Measurements from ENCODE around the gene ITGB6. TPM values are rescaled to one million over a fixed set of nuclear protein-coding genes. Genes with fewer than 3 reads are reported as not detected.

ITGB6 gene
- total RNA-seq, 1 donor from 2014 or later = 0.18 TPM

- no peak for ATAC-seq
- DNase-seq (ENCODE audit: low spot score) = no peak
Measured at GRCh38 chr2:160222546-160223283, 22.6 kb upstream of the ITGB6 start.

- peak; percentile 78 for ATAC-seq
- peak; percentile 43 for DNase-seq (ENCODE audit: low spot score)
Measured at GRCh38 chr2:160221391-160222276, 21.6 kb upstream of the ITGB6 start.

- no peak for ATAC-seq
- DNase-seq (ENCODE audit: low spot score) = no peak
Measured at GRCh38 chr2:160220545-160221009, 20.5 kb upstream of the ITGB6 start.

GRCh38 chr2:160220026-160220425, 20.0 kb upstream of the ITGB6 start:
- DNase-seq (ENCODE audit: low spot score) = no peak
- no peak for ATAC-seq

GRCh38 chr2:160214461-160215445, 14.7 kb upstream of the ITGB6 start:
- DNase-seq (ENCODE audit: low spot score) (no peak), ATAC-seq (no peak)

GRCh38 chr2:160213511-160213910, 13.4 kb upstream of the ITGB6 start:
- DNase-seq (ENCODE audit: low spot score) (no peak), ATAC-seq (no peak)

- DNase-seq (ENCODE audit: low spot score) (peak; percentile 65), ATAC-seq (peak; percentile 97)
Measured at GRCh38 chr2:160210599-160211138, 10.6 kb upstream of the ITGB6 start.

DNA sequence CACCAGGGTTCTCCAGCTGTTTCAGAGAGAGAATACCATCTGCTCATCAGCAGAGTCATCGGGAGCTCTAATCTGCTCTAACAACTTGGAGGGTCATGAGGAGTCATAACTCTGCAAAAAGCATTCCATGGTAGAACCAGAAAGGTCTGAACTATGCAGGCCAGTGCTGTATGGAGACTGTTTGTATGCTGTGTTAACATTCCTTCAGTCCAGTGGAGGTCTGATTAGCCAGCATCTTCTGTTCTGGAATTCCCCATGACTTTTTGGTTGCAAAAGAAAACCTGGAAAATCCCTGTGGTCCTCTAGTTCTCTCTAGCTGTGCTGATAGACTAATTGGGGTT, 9.4 kb upstream of the ITGB6 start:
- ATAC-seq = no peak

DNA sequence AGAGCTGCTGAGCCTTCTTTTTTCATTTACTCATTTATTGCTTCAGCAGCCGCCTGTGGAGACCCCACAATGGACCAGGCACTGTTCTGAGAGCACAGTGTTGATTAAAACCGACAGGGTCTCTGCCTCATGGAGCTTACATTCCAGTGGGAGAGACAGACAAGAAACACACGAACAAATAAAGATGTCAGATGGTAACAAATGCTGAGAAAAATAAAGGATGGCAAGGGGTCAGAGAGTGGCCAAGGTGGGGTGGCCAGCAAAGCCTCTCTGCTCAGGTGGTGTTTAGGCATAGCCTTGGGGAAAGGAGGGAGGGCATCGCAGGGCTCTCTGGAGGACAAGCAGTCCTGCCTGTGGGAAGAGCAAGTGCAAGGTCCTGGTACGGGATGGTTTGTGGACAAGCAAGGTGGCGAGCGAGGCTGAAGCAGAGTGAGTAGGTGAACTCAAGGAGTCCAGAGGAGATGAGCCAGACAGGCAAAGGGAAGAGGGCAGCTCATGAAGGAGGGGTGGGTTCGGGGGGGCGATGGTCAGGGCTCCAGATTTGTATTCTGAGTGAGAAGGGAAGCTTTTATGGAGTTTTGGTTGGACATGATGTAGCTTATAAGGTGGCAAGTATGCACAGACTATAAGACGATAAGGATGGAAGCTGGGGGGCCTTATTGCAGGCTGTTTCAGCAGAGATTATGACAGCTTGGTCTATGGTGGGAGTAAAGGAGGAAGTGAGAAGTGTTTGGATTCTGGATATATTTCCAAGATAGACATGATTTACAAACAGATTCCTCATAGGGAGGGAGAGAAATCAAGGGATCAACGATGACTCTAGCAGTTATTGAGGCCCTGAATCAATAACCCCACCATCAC, 8.8 kb upstream of the ITGB6 start:
- ATAC-seq (no peak), DNase-seq (ENCODE audit: low spot score) (no peak)

More for the DNA sequence above, 9.4 kb upstream of the ITGB6 start:
- no peak for DNase-seq (ENCODE audit: low spot score)

DNA sequence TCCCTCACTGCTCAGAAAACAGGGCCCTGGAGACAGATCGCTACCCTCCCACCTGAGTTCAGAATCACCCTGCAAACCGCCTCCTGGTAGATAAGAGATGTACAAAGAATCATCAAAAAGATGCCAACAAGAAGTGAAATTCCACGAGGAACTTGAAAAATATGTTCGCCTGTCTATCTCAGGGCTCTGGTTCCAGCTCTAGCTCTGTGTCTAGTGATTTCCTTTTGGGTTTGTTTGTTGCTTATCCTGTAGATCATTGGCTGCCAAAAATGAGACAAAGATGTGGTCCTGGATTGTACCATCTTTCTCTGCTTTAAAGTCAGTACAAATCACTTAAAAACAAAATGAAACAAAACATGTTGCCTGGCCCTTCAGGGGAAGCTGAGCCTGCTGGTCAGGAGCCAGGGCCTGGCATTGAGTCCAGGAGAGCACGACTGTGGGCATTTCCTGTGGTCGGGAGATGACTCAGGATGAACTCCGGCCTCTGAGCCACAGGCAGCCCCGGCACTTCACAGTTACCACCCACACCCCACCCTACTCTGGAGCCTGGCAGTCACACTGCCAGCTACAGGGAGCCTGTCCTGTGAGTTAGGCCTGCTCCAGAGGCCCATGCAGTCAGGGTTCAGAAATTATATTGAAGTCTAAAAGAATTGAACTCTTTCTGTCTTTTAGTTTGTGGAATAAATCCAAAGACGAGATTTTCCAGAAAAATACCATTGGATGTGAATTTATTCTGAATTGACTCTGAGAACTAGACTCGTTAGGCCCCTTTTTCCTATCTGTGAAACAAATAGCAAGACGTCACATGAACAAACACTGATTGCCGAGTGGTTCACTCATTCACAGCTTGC, 8.0 kb upstream of the ITGB6 start:
- DNase-seq (ENCODE audit: low spot score) (peak; percentile 57), ATAC-seq (peak; percentile 80)

DNA sequence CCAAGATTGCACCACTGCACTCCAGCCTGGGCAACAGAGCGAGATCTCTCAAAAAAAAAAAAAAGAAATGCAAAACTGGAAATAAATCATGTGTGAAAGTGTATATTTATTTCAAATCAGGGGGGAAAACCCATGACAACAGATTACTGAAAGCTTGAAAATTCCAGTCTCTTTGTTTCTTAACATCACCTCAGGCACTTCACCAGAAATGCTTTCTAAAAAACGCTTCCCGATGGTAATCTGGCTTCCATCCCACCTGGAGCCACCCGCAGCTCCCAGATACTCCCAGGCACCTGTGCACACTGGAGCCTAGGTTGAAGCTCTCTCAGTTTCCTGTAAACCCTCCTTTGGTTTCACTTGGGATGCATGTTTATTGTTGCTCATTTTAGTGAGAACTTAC, 7.2 kb upstream of the ITGB6 start:
- no peak for ATAC-seq
- DNase-seq (ENCODE audit: low spot score) = no peak

- no peak for DNase-seq (ENCODE audit: low spot score)
- no peak for ATAC-seq
Measured at GRCh38 chr2:160206436-160206835, 6.4 kb upstream of the ITGB6 start.

DNA sequence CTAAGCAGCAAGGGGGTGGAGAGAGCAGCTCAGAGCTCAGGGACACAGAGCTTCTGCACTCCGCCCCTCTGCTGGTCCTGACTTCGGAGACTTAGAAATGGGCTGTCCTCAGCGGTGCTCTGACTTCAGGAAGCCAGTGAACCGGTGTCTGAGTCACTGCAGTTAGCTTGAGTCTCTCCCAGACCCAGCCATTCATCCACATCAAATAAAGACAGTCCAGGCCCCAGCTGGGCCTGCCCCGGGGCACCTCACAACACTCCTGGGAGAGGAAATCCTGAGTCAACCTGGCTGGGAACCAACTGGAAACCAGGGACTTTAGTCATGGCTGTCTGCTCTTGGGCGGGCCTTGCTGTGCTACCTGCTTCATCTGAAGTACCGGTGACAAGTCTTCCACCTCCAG, 5.4 kb upstream of the ITGB6 start:
- DNase-seq (ENCODE audit: low spot score) (no peak), ATAC-seq (no peak)

GRCh38 chr2:160203422-160203821, 3.4 kb upstream of the ITGB6 start:
- DNase-seq (ENCODE audit: low spot score) (no peak), ATAC-seq (no peak)

DNA sequence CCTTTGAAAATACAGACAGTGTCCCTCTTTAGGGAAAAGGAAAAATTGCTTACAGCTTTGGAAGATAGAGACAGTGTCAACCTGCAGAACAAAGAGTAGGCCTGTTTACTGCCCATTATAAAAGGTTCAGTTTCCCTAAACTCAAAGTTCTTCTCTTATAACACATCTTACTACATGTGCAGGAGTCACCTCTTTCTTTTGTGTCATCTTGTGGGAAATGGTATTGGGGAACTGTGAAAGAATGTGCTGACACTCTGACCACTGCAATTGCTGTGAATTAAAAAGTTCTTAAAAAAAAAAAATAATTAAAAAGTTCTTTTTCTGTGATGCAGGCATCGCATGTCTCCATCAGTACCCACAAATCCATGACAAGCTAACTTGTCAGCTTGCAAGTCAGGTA, 2.9 kb upstream of the ITGB6 start:
- DNase-seq (ENCODE audit: low spot score) (no peak), ATAC-seq (no peak)

DNA sequence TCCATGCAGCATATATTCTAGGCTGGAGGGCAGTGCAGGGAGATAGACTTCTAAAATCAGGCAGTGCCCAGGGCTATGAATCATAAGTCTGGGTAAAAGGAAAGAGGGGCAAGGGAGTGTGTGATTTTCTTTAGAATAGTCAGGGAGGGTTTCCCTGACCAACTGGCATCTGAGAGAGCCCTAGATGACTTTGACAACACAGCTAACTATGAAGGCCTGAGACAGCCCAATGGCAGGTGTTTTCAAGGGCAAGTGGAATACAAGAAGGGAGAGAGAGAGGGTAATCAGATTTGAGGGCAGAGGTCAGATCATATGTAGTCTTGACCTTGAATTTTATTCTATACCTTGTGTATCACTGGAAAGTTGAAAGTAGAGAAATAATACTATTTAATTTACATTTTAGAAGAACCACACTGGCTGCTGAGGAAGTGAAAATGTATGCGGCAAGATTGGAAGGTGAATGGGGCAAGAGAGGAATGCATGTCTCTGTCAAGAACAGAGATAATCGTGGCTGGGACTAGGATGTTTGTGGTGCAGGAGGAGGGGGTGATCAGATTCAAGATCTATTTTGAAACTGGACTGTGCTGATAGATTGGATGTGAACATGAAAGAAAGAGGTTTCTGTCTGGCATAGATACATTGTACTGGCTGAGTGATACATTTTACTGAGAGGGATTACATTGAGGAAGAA, 1.9 kb upstream of the ITGB6 start:
- DNase-seq (ENCODE audit: low spot score) (no peak), ATAC-seq (no peak)

GRCh38 chr2:160200921-160201320, 849 bp upstream of the ITGB6 start:
- ATAC-seq (no peak), DNase-seq (ENCODE audit: low spot score) (no peak)

DNA sequence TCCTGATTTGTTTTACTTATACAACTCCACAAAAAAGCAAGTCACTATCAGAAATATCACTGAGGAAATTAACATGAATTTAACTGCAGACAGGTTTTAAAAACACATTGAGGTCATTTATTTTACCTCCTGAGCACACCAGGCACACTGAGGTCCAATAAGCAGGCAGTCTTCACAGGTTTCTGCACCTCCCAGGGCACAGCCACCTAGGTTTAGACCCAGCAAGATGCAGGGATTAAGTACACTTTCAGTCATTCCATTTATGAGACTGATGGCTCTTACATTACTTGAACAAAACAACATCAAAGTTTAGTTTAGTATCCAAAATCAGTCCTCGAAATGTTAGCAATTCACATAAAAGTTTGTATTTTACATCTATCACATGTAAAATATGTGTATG, 1.0 kb downstream of the ITGB6 start:
- no peak for ATAC-seq
- no peak for DNase-seq (ENCODE audit: low spot score)

All from left lobe of liver (tissue), 2 donors.